K562 (cell line): ENCODE results near the gene FAM120C.

ENCODE experiments used
- CTCF ChIP-seq, 3 experiments: IDR thresholded peaks in 2 of 3; conservative IDR thresholded peaks in 1 of 3; 2 replicates each; pipeline ENCODE4 v1.5.1; 2011 to 2012; ENCODE audit warnings: low read length in 3 of 3, mild to moderate bottlenecking in 3 of 3, control low read depth in 2 of 3, improper control_type of control experiment in 1 of 3, inconsistent platforms in 1 of 3, low read depth in 1 of 3, mixed read lengths in 1 of 3, moderate library complexity in 1 of 3; ENCODE audit not compliant: insufficient read depth in 2 of 3
- ETV1 ChIP-seq: fragments of 450-650 bp; conservative IDR thresholded peaks from 2 replicates; pipeline ENCODE4 v1.6.1; 2016; ENCODE audit warnings: missing genetic modification characterization, control low read depth, low read depth, missing compliant biosample characterization
- FOSL1 ChIP-seq: fragments of 200-800 bp; sonication (Bioruptor generic); conservative IDR thresholded peaks from 2 replicates; pipeline ENCODE4 v1.6.1; 2016; ENCODE audit warnings: missing genetic modification characterization, missing compliant biosample characterization
- FOXA3 ChIP-seq, 2 experiments: fragments of 450-650 bp in 1 of 2; sonication (generic) in 1 of 2; formaldehyde crosslinking; IDR thresholded peaks in 1 of 2; conservative IDR thresholded peaks in 1 of 2; 2 replicates each; pipeline versions ENCODE4 v1.4.0 to v1.8.0; 2020 to 2022; ENCODE audit warnings: mild to moderate bottlenecking in 2 of 2, missing genetic modification reagents in 1 of 2
- LARP7 ChIP-seq: fragments of 450-650 bp; IDR thresholded peaks from 2 replicates; pipeline ENCODE4 v1.6.1; 2016
- NFE2 ChIP-seq: IDR thresholded peaks from 2 replicates; pipeline ENCODE4 v1.6.1; 2014; ENCODE audit warnings: antibody characterized with exemption, low read depth
- NR2C2 ChIP-seq, 2 experiments: fragments of 200-800 bp in 1 of 2; sonication (Bioruptor generic) in 1 of 2; sonication (generic) in 1 of 2; formaldehyde crosslinking in 1 of 2; IDR thresholded peaks; 2 replicates each; pipeline versions ENCODE4 v1.6.1 to v1.8.0; 2016 to 2022; ENCODE audit warnings: mild to moderate bottlenecking in 1 of 2, missing compliant biosample characterization in 1 of 2, missing genetic modification characterization in 1 of 2, missing genetic modification reagents in 1 of 2
- ZBTB26 ChIP-seq: fragments of 450-650 bp; formaldehyde crosslinking; IDR thresholded peaks from 2 replicates; pipeline ENCODE4 v1.4.0; 2022; ENCODE audit warnings: missing genetic modification characterization
- ZNF449 ChIP-seq: fragments of 250-450 bp; sonication (Bioruptor Pico); IDR thresholded peaks from 2 replicates; pipeline ENCODE4 v1.8.0; 2022; ENCODE audit warnings: moderate library complexity, mild to moderate bottlenecking, inconsistent platforms

- TF ChIP-seq CTCF (IDR thresholded peaks at IDR 0.05 in 2 of 3, conservative IDR thresholded peaks at IDR 0.05 in 1 of 3; ENCODE audit: insufficient read depth in 2 of 3, low read depth in 1 of 3, low read length in 3 of 3), result no peak
- no peak for TF ChIP-seq ZNF449 (CRISPR knock-in tag)
- TF ChIP-seq FOSL1, result no peak
- TF ChIP-seq NFE2, result no peak
- no peak for TF ChIP-seq FOXA3 (CRISPR knock-in tag; conservative IDR thresholded peaks at IDR 0.05 in 1 of 2, IDR thresholded peaks at IDR 0.05 in 1 of 2)
- no peak for TF ChIP-seq LARP7
- no peak for TF ChIP-seq ETV1 (tag)
- no peak for TF ChIP-seq ZBTB26
- no peak for TF ChIP-seq NR2C2 (CRISPR knock-in tag; IDR thresholded peaks at IDR 0.05)
- no peak for TF ChIP-seq NR2C2 (tag; IDR thresholded peaks at IDR 0.05)
Measured at GRCh38 chrX:54178100-54178940, 4.7 kb downstream of the FAM120C start.
